ENCODE data around the gene MMP25.

- TF ChIP-seq CTCF (IDR thresholded peaks at IDR 0.05) (no peak), EZH2 (IDR thresholded peaks at IDR 0.05; ENCODE audit: borderline replicate concordance, insufficient read depth, low read depth, low read length, poor library complexity, severe bottlenecking) (no peak)
Measured at GRCh38 chr16:3065069-3065741, 18.8 kb downstream of the MMP25 start, which contains the start of gene IL32.
